Smooth muscle cell (in vitro differentiated cells): ENCODE measurements around the gene SKAP1. TPM values are rescaled to one million over a fixed set of nuclear protein-coding genes. Genes with fewer than 3 reads are reported as not detected.

ENCODE experiments used
- DNase-seq: peaks from one replicate; lab custom pipeline; 2025; ENCODE audit not compliant: unreplicated experiment; lab: John Stamatoyannopoulos, UW
- H2AFZ ChIP-seq: fragments of 200-600 bp; sonication (generic); 2 replicates; pipeline ENCODE4 v1.6.0; 2016; ENCODE audit warnings: antibody characterized with exemption, low read depth, mild to moderate bottlenecking
- H3F3A ChIP-seq: fragments of 200-600 bp; sonication (generic); 2 replicates; pipeline ENCODE4 v1.6.0; 2017; ENCODE audit warnings: antibody characterized with exemption, low read depth
- H3K27ac ChIP-seq: fragments of 200-600 bp; sonication (generic); 2 replicates; pipeline ENCODE4 v1.5.1; 2016; ENCODE audit warnings: low read depth, mild to moderate bottlenecking
- H3K27me3 ChIP-seq: fragments of 200-600 bp; sonication (generic); 2 replicates; pipeline ENCODE4 v1.6.1; 2016; ENCODE audit warnings: low read depth, mild to moderate bottlenecking
- H3K36me3 ChIP-seq: fragments of 200-600 bp; sonication (generic); 2 replicates; pipeline ENCODE4 v1.5.1; 2016; ENCODE audit warnings: low read depth
- H3K4me1 ChIP-seq: fragments of 200-600 bp; sonication (generic); 2 replicates; pipeline ENCODE4 v1.5.1; 2016; ENCODE audit warnings: low read depth
- H3K4me2 ChIP-seq: fragments of 200-600 bp; sonication (generic); 2 replicates; pipeline ENCODE4 v1.6.0; 2016; ENCODE audit warnings: mild to moderate bottlenecking
- H3K4me3 ChIP-seq: fragments of 200-600 bp; sonication (generic); 2 replicates; pipeline ENCODE4 v1.5.1; 2016; ENCODE audit warnings: mild to moderate bottlenecking
- H3K79me2 ChIP-seq: fragments of 200-600 bp; sonication (generic); 2 replicates; pipeline ENCODE4 v1.6.0; 2016; ENCODE audit warnings: low read depth, mild to moderate bottlenecking
- H3K9ac ChIP-seq: fragments of 200-600 bp; sonication (generic); 2 replicates; pipeline ENCODE4 v1.6.0; 2016; ENCODE audit warnings: low read depth
- H3K9me3 ChIP-seq: fragments of 200-600 bp; sonication (generic); replicated peaks from 2 replicates; pipeline ENCODE4 v1.5.1; 2016; ENCODE audit warnings: low read depth
- H4K20me1 ChIP-seq: fragments of 200-600 bp; sonication (generic); 2 replicates; pipeline ENCODE4 v1.6.0; 2016; ENCODE audit warnings: low read depth
- CTCF ChIP-seq: fragments of 200-600 bp; sonication (generic); IDR thresholded peaks from 2 replicates; pipeline ENCODE4 v1.5.1; 2017; ENCODE audit warnings: borderline replicate concordance, mild to moderate bottlenecking, antibody characterized with exemption; ENCODE audit not compliant: insufficient read depth, poor library complexity, severe bottlenecking
- WGBS: methylation state at CpG from one replicate; pipeline ENCODE4 v1.1.7; 2016; ENCODE audit warnings: low lambda C conversion rate; 5-methylcytosine and 5-hydroxymethylcytosine counted together
- polyA plus RNA-seq: library from polyadenylated mRNA; unstranded; fragments of >200 nt; fragmentation: Nextera tagmentation; extraction: Ambion mirVana; gene quantifications from 2 replicates; pipeline ENCODE4 v1.2.1, GENCODE V29; 2016
- total RNA-seq: library from RNA; depleted of rRNA; stranded (reverse); fragments of >200 nt; gene quantifications from 2 replicates; pipeline ENCODE4 v1.2.3, GENCODE V29; 2014

Gene SKAP1
- total and polyA plus RNA-seq, 2 experiments from 2014 or later, result not detected

DNA sequence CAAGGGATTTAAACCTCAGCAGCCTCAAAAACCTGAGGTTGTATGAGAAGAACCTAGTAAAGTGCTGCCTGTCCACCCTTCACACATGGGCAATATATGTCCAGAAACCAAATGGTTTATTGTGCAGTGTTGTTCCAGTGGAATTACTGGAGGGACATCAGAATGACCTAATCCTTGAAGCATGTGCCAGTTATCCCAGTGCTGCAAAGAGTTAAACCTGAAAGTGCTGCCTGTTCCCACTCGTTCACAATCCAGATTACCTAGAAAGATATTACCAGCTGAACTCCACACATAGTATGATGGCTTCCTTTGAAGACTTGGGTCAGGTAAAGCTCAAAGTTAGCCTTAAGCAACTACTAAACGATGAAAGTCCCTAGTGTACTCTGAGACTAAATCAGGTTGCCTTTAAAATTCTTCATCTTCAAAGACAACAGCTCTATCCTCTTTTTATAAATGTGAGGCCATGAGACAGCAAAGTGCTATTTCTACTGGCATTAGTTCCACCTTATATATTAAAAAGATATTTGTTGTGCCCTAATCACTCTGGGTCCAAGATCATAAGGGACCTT, 189.4 kb downstream of the SKAP1 start:
- Histone ChIP-seq H3K4me2 (peak overlapping the region; percentile 18), H4K20me1 (no peaks in the 10 kb centered on the region), H3K27me3 (no peaks in the 10 kb centered on the region), H3K9me3 (no peaks in the 10 kb centered on the region), H3F3A (no peaks in the 10 kb centered on the region), H3K36me3 (no peaks in the 10 kb centered on the region), H3K9ac (no peak overlapping the region), H3K4me3 (no peak overlapping the region), H3K27ac (no peak overlapping the region), H3K79me2 (no peaks in the 10 kb centered on the region), H3K4me1 (peaks cover 6% of the 10 kb centered on the region), H2AFZ (no peak overlapping the region)
- no peak for TF ChIP-seq CTCF
- WGBS, result 43% methylated on average over 2 of the region's 2 CpGs
- DNase-seq, result no peak

DNA sequence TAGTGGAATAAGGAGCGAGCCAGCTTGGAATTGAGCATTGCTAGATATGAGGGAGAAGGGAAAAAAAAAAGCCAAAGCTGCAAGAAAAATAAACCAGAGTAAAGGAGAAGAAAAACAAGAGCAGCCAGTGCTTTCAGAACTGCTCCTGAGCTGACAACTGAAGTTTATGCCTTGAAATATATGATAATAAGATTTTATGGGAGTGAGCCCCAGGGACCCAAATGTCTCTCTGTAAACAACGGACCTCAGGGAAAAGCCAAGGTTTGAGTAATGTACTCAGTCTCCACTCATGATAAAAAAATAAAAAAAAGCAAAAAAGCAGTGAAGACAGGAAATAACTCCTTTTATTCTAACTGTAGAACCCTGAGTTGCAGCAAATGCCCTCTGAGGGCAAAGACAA, 189.9 kb downstream of the SKAP1 start:
- WGBS, result 62% methylated on average over 2 of the region's 2 CpGs
- Histone ChIP-seq H3K27ac (no peak overlapping the region), H3K4me1 (peaks cover 6% of the 10 kb centered on the region), H3K27me3 (no peaks in the 10 kb centered on the region), H3K9me3 (no peaks in the 10 kb centered on the region), H3K36me3 (no peaks in the 10 kb centered on the region), H4K20me1 (no peaks in the 10 kb centered on the region), H3F3A (no peaks in the 10 kb centered on the region), H2AFZ (no peak overlapping the region), H3K4me3 (no peak overlapping the region), H3K9ac (no peak overlapping the region), H3K79me2 (no peaks in the 10 kb centered on the region), H3K4me2 (no peak overlapping the region)
- no peak for DNase-seq
- TF ChIP-seq CTCF, result no peak

DNA sequence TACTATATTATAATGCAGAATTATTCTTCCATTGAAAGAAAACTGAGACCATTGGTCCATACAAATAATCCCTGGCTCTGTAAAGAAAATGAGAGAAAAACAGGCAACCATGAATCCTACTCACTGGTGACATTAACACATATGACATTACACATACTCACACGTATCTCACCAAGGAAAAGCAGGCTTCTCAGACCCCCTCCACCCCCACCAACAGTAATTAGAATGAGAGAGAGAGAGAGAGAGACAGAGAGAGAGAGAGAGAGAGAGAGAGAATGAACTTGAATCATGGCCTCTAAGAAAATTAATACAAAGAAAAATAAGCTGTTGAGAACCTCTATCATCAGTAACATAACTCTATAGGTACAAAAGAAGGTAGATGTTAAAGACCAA, 190.4 kb downstream of the SKAP1 start:
- Histone ChIP-seq H3K4me2 (no peak overlapping the region), H3K9me3 (no peaks in the 10 kb centered on the region), H3K9ac (no peak overlapping the region), H2AFZ (no peak overlapping the region), H3K79me2 (no peaks in the 10 kb centered on the region), H4K20me1 (no peaks in the 10 kb centered on the region), H3K36me3 (no peaks in the 10 kb centered on the region), H3K27ac (no peak overlapping the region), H3K27me3 (peaks cover 3% of the 10 kb centered on the region), H3F3A (no peaks in the 10 kb centered on the region), H3K4me1 (peaks cover 3% of the 10 kb centered on the region), H3K4me3 (no peak overlapping the region)
- no peak for DNase-seq
- WGBS, result 14% methylated on average over 1 of the region's 1 CpG
- no peak for TF ChIP-seq CTCF

- Histone ChIP-seq H3K4me3 (no peak overlapping the region), H3K27ac (no peak overlapping the region), H3K9ac (no peak overlapping the region), H3F3A (no peaks in the 10 kb centered on the region), H3K9me3 (no peaks in the 10 kb centered on the region), H4K20me1 (no peaks in the 10 kb centered on the region), H3K4me1 (peaks cover 3% of the 10 kb centered on the region), H3K36me3 (no peaks in the 10 kb centered on the region), H3K4me2 (no peak overlapping the region), H2AFZ (no peak overlapping the region), H3K27me3 (peaks cover 3% of the 10 kb centered on the region), H3K79me2 (no peaks in the 10 kb centered on the region)
- no peak for DNase-seq
- no peak for TF ChIP-seq CTCF
- 75% methylated on average over 4 of the region's 4 CpGs for WGBS
Observed at GRCh38 chr17:48238933-48239602, 190.9 kb downstream of the SKAP1 start.
